Activated gamma-delta T cell treated with Interleukin-2 at 50 U/mL for 16 hours (primary cell): ENCODE data around the gene NAA40.

Experiments used
- DNase-seq: peaks from one replicate; pipeline ENCODE4 v3.0.0-alpha.2; 2020

Gene NAA40

DNA sequence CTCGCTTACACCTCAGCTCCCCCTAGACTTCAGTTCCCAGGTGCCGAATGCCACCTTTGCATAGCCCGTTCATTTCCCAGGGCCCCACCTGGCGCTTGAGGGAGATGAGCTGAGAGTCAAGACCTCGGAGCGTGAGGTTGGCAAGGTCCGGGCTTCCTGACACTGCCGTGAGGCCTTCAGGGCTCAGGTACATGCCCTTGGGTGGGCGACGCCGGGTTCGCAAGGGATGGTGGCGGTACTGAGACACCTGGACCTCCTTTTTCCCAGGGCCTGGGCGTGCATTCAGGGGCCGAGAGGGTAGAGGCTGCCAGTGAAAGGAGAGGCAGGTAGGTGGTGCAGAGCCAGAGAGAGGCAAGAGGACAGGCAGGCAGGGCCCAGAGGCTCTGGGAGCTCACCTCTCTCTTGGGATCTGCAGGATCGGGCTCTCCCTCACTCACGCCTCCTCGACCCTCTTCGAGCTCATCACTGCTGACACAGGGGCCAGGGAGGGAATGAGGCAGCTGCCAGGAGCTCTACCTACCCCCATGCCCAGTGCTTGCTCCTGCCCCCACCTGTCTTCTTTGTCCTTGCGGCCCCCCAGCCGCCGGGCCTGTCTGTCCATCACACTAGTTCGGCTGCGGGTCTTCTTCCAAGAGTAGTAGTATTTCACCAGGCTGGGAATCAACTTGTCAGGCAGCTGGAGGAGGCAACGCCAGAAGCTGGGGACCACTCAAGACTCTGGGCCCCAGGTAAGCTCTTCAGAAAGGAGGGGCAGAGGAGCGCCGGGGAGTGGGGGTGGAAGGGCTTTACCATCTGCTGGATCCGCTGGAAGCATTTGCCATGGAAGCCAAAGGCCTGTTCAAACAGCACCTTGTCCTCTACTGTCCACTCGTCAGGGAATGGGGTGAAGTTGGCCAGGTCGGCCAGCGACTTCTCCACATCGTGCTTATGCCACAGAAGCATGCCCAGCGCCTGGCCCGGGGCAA, 24.7 kb upstream of the NAA40 start:
- no peak for DNase-seq

DNA sequence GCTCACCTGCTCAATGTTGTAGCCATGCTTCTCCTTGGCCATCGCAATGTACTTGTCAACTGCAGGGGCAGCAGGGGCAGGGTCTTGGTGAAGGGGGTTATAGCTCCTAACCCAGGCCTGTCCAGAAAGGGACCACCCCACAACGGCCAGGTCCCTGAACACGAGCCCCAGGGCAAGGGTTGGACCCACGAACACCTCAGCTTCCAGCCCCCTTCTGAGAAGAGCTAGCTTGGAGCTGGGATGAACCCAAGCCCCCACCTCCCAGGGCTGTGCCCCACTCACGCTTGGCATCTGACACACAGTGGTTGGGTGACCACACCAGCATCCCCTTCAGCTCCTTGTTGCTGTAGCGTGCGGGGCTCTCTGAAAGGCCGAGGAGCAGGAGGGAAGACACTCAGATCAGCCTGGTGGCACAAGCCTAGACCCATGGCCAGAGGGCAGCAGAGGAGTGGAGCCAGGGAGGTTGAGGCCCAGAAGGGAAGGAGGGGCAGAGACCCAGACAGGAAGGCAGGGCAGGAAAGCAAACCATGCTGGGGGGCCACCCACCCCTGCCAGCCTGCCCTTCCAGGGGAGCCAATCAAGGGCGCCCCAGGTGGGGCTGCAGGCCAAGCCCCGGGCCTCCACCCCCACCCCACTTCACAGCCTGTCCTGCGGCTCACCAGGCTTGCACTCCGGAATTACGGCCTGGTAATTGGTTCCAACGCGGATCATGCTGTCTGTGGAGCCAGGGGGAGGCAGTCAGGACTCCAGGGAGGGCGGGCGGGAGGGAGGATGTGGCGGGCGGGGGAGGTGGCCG, 23.7 kb upstream of the NAA40 start:
- DNase-seq, result no peak

DNA sequence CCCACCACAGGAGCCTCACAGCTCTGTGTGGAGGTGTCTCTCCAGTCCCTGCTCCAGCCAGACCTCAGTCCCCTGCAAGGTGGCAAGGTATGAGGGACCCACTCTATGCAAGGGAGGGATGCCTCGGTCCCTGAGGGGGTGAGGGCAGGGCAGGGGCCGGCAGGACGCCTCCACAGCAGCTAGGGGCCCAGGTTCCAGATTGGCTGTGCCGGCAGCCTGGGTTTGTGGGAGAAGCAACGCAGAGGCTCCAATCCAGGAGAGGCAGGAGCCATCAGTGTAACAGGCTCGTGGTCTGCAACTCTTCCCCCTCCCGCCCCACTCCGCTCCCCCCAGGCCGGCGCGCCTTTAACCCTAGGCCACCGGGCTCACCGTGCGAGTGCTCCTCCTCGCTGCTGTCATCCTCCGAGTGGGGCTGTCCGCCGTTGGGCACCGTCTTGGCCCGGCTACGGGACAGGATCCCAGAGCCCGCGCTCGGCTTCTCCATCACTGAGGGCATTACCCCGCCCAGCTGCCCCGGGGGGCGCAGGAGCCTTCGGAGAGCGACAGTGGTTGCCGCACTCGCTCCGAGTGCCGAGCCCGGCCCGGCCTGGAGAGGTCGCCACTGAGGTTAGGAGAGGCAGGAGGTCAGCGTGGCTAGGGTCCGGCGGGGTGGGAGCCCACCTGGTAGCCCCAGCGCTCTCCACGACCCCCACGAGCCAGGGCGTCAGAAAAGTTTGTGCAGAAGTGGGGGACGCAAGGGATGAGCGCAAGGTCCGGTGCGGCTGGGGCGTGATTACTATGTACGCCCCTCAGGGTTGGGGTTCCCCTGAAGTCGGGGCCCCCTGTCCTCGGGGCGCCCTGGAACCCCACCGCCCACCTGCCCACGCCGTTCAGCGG, 22.6 kb upstream of the NAA40 start:
- peak; percentile 31 for DNase-seq

DNA sequence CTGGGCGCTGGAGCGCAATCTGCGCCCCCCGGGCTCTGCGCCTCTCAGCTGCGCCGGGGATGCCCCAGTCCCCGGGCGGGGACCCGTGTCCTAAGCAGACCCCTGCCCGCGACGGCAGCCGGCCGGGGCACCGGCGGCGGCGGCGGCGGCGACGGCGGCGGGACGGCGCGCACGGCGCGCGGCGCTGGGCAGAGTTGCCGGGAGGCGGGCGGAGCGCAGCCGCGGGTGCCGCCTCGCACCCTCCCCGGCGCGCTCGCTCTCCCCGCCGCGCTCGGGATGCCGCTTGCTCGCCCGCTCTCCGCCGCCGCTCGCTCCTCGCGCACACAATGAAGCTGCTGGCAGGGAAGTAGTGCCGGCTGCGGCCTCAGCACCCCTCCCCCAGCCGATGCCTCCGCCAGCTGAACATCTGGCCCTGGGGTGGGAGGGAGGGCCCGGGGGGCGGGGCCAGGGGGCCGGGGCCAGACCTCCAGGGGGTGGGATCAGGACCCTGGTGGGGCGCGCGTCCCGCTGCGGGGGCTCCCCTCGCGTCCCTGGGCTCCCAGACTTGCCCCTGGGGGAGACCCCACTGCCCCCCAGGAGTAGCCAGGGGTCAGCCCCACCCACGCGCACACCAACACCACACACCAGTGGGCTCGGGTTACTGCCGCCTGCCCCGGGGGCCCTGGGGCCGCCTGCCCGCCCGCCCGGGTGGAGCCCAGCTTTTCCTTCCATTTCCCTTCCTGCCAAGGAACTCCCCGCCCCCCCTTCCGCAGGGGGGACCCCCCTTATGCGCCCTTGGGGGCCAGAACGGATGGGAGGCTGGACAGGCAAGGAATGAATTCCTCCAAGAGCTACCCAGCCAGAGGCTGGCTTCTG, 21.7 kb upstream of the NAA40 start, which contains the start of gene RCOR2:
TSS of gene RCOR2 (minus strand) at position 328 of the 855 bp plus-strand sequence. CDS start 708 bp downstream, outside the sequence.
- peak; percentile 47 for DNase-seq

DNA sequence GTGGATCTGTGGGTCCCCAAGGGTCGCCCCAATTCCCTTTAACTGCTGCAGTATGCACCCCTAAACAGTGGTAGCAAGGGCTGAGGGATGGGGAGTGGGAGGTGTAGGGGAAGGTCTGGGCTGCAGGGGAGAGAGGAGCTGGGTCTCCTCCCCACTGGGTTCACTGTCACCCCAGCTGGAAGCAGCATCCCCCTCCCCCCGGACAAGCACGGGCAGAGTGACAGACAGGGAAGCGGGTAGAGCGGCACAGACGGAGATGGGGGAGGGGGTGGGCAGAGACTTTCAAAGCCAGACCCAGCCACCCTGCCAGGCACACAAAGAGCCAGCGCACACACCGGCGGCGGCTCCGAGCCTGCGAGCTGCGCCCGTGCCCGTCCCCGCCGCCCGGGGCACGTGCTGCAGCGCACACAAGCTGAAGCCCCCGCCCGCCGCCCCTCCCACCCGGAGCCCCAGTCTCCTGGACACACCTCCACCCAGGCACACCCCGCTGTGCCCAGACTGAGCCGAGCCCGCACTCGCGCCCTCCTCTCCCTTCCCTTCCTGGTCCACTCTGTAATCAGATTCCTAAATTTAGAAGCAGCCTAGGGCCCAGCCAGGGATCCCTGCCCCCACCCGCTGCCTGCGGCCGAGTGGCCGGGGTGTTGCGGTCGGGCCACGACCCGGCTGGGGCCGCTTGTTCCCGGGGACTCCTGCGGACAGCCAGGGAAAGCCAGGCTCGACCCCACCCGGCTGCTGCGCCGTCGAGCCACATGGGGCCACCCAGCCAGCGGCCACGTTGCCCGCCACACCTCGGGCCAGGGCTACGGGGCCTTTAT, 20.9 kb upstream of the NAA40 start:
- DNase-seq, result peak; percentile 30

DNA sequence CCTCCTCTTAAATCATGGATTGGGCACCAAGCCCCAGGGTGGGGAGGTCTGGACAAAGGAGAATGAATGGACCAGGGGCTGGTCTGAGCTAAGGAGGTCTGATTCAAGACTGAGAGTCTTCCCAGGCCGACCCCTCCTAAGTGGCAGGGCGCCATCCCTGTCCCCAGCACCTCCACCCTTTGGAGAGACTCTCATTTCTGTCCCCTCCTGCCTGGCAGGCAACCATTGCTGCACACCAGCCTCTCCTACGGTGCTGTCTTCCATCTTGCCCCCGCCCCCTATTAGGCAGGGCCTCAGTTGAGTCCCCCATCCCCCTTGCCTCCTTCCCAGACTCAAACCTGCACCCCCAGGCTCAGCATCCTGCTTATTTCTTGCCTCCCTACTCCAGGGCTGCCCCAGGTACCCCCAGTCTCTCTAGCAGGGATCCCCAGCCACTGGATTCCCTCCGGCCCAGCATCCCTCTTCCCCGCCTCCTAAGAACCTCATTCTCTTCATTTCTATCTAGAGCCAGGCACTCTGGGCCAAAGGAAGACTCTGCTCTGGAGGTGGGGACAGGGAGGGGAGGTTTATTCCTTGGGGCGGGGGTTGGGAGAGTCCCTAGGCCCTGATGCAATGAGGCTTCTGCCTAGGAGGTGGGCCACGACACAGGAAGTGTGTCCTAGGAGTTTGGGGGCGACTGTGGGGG, 20.2 kb upstream of the NAA40 start:
- DNase-seq, result no peak

DNA sequence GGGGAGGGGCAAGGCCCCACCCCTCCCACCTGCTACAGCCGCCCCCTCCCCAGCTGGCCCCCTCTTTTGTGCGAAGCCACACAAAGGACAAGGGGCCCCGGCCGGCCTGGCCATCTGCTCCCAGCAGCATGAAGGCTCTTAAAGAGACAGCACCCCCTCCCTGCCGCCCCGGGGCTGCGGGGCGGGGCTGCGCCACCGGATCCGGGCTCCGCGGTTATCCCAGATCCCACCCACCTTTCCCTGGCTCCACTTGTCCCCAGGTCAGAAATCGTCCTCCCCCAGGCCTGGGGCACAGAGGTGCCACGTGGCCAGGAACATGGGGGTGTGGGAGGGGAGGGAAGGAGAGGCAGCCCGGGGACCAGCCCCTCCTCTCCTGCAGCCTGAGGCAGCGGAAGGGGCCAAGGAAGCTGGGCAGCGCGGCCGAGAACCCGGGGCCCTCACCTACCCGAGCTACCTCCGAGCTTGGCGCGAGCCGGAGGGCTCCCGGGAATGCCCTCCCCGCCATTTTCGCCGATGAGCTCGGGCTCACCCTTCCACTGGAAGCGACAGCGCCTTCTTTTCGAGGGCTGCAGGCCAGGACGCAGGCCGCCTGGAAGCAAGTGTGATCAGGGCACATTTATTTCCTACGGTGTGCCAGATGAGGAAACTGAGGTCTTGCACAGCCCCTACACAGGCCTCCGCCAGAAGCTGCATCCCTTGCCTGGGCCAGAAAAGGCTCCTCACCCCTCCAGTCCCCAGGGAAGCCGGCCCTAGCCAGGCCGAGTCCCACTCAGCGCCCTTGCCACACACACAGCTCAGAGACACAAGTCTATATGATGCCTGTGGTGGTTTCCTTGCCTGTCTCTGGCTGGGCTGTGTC, 19.3 kb upstream of the NAA40 start:
- DNase-seq, result no peak

DNA sequence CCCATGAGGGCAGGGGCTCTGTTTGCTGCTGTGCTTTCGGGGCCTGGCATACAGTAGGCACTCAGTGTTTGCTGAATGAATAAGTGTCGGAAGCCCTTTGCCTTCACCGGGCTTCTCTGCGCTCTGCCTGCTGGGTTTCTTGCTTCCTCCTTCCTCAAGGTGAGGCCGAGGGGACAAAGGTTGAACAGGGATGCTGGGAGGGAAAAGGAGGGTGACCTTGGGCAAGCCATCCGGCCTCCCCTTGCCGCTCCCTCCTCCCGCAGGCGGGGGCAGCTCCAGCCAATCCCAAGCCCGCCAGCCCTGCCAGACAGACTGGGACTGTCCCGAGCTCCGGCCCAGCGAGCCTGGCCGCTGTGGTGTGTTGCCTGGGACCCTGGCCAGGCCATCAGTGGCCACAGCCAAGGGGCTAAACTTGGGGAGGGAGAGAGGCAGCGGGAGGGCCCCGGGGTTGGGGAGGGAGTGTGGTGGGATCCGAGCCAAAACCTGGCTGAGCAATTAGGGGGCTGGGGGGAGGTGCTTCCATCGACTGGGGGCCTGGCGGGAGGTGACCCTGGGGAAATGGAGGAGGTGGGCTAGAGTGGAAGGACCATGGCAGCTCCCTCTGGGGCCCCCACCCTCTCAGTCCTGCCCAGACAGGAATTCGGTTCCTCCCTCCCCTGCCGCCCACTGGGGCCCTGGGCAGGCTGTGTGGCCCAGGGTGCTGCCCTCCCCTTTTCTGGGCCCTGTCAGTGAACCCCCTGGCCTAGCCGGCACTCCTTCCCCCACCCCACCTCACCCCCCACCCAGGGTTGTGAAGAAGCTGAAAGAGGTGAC, 18.5 kb upstream of the NAA40 start:
- DNase-seq, result no peak

DNA sequence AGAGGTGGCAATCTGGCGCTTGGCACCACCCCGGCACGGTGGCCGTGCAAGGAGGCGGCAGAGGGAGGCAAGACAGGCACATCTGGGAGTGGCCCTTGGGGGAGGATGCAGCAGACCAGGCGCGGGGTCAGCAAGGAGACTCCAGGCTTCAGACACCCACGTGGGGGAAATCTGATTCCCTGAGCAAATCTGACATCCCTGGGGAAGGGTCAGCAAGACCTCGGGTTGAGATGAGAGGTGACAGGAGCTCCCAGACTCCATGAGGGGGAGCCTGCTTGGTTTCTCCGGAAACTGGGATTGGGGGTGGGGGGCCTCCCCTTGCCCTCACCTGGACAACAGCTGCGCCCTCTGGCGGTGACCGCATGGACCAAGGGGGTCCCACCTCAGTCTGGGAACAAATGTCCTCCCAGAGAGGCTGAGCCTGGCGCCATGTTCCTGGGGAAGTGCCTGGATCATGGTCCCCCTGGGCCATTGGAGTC, 17.8 kb upstream of the NAA40 start:
- peak; percentile 35 for DNase-seq

DNA sequence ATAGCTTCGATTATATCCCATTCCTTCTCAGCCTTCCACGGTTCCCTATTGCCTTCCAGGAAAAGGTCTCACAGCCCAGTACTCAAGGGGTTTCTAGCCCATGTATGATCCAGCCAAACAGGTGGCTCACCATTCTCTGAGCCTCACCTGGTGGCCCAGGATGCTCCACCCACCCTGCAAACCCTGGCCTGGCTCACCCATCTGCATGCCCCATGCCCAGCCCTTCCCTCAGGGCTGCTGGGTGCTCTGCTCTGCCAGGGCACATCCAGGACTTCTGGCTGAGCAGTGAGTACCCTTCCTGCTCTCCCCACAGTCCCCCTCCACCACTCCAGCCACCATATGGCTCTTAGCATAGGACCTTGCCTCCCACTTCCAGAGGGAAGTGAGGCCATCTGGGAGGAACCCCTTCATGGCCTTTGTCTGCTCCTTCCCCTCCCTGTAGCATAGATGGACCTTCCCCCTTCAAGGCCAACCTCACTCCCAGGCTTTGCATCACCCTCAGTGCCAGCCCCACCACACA, 16.1 kb upstream of the NAA40 start:
- DNase-seq, result no peak

DNA sequence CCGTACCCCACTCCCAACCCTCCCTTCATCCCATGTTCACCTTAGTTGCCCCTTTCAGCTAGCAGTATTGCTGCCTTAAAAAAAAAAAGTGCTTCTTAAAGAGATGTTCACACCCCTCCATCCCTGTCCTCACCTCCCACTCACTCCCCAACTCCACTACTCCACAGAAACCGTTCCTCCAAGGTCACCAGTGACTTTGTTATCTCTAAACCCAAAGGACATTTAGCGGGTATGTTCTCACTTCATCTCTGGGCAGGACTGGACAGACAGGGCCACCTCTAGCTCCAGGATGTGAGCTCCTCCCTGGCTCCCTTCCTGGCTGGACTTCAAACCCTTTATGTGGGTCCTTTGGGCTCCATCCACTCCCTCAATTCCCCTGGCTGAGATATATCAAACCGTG, 15.5 kb upstream of the NAA40 start:
- DNase-seq, result no peak

DNA sequence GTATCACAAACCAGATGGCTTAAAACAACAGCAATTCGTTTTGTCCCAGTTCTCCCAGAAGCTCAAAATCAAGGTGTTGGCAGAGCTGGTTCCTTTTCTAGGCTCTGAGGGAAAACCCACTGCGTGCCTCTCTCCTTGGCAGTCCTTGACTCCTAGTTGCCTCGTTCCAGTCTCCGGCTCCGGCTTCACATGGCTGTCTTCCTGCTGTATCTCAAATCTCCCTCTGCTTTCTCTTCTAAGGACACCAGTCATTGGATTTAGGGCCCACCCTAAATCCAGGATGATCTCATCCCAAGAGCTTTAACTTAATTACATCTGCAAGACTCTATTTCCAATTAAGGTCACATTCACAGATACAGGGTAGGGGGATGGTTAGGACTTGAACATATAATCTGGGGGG, 9.2 kb upstream of the NAA40 start:
- no peak for DNase-seq

DNA sequence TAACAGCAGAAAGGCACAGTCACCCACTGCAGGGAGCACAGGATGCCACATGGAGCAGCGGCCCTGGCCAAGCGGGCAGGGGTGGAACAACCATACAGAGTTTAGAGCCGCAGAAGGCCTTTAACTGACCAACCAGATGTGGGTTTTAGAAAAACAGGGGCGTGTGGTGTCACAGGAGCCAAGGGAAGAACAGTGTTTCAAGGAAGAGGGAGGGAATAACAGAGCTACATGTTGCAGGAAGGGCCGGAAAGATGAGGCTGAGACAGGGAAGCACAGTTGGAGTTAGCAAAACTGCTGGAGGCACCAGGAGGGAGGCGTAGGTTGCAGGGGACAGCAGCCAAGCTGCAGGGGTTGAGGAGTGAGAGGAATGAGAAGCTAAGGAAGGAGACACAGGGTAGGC, 7.8 kb upstream of the NAA40 start:
- DNase-seq, result no peak

DNA sequence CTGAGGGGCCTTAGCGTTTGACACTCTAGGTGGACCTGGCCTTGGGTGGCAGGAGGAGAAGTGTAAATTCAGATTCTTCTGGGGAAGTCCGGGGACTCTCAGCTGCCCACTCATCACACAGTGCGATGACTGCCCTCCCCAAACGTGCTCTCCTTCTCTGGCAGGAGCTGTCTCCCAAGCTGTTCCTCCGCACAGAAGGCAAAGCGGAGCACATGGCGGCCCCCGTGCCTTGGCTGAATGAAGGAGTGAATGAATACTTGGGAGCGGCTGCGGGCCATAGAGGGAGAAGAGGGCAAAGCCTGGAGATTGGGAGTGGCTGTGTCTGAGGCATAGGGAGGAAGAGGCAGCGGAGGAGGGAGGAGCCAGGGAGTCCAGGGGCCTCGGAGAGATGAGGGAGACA, 6.9 kb upstream of the NAA40 start:
- no peak for DNase-seq

DNA sequence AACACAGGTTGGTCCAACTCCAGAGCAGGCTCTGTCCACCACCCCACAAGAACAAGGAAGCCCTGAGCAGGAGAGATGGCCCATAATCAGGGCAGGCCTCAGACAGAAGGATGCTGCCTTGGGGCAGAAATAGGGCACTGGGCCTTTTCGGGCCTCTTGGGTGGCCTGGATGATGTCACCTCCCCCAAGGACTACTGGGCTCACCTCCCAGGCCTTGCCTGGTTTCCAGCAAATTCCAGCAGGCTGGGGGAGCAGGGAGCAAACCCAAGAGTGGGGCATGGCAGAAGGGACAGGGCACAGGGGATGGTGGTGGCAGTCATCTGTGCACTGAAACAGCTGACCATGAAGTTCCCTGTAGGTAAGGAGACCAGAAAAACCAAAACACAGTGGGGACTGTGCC, 5.3 kb upstream of the NAA40 start:
- DNase-seq, result no peak

DNA sequence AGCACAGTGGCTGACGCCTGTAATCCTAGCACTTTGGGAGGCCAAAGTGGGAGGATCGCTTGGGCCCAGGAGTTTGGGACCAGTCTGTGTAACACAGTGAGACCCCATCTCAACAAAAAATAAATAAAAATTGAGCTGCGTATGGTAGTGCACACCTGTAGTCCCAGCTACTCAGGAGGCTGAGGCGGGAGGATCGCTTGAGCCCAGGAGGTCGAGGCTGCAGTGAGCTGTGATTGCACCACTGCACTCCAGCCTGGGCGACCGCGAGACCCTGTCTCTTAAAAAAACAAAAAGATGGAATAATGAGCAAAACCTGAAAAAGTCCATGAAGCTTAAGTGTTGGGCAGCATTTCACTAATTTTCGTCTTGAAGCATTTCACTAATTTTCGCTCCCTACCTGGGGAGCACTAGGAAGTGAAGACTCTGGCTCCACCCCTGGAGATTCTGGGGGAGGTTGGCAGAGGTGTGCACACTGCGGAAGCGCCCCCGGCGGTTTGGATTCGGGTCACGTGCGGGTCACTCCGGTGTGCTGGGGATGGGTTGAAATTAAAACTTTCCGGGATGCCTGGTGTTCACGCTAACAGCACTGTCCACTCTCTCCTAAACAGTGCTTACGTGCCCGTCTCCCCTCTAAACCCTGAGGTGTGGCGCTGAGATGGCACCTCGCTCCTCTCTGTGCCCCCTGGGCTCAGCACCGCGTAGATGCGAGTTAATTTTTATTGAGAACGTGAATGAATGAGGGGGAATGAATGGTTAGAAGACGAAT, 906 bp upstream of the NAA40 start:
- no peak for DNase-seq

DNA sequence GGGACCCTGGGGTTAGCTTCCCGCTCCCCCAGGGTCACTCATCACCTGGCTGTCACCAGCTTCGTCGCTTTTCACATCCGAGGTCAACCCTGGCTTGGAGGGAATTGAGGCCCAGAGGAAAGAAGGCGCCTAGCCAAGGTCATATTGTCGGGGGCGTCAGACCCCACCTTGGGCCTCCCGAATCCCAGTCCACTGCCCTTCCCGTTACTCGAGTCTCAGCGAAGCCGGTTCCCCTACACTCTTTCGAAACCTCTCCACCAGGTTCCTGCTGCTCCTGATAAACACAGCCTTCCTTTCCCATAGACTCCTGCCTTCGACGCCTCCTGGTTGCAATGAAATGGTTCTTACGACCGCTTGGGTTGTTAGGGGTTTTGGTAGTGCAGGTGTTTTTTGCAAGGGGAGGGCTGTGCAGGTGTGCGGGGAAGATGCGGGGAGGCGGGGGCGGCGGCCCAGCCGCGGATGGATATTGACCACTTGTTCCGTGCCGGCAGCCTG, 642 bp downstream of the NAA40 start:
- no peak for DNase-seq
